Right hindlimb (tissue), 1 donor: ENCODE measurements around the gene ERO1B.

Experiments used
- DNase-seq: peaks from one replicate; pipeline ENCODE4 v3.0.0-alpha.2; 2018

ERO1B gene

DNA sequence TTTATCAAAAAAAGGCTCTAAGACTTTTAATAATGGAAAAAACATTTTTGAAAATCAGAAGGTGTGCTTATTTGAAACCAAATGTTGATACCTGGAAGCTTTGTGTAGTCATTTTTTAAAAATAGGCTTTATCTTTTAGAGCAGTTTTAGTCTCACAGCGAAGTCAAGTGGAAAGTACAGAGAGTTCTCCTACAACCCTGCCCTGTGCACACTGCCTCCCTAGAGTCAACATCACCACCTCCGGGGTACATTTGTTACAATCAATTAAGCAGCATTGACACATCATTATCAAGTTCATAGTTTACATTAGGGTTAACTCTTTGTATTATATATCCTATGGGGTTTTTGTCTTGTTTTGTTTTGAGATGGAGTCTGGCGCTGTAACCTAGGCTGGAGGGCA, 10.7 kb upstream of the ERO1B start:
- DNase-seq: no peak

DNA sequence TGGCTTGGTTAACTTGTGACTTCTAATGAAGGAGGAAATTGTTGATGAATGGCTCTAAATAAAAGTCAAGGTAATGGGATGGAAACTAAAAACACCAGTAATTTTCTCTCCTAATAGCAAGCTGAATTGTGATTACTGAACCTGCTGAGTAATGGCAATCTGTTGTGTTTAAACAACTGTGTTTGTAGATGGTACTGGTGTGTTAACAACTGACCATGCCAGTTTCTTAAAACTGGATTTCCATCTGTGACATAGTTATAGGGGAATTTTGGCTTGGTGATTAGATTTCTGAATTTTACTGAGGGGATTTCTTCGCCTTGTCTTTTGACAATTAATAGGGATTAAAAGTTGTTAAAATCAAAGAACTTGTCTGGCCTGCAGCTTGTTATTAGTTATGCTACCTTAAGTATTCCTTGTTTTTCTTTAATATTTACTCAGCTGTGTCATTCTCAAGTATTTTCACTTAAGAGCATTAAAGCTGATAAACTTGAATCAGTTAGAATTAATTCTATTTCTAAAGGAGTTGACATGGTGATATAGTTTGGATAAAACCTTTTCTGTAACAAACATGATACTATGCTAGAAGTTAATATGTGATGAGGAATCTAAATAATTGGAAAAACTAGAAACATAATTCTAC, 7.9 kb upstream of the ERO1B start:
- no peak for DNase-seq

- no peak for DNase-seq
Observed at GRCh38 chr1:236288620-236288976, 6.8 kb upstream of the ERO1B start.

GRCh38 chr1:236287757-236288619, 6.2 kb upstream of the ERO1B start:
- DNase-seq: no peak

- DNase-seq: no peak
Observed at GRCh38 chr1:236287356-236287755, 5.6 kb upstream of the ERO1B start.

DNA sequence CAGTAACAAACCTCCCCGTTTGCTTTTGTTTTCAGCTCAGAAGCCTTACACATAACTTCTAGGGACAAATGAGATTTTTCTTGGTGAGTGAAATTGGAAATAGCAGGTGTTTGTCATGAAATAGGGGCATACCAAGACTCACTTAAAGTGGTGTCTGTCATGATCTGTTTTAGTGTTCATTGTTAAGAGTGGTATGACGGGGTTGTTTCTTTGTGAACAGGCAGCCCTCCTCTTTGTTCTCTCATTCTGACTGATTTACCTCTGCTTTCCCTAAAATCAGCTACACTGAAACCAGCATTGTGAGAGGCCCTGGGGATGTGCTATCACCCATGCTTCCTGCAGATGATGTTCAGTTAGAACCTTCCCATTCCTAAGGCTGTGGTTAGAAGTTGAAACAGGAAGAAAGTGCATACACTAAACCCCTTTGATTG, 2.5 kb upstream of the ERO1B start:
- no peak for DNase-seq

DNA sequence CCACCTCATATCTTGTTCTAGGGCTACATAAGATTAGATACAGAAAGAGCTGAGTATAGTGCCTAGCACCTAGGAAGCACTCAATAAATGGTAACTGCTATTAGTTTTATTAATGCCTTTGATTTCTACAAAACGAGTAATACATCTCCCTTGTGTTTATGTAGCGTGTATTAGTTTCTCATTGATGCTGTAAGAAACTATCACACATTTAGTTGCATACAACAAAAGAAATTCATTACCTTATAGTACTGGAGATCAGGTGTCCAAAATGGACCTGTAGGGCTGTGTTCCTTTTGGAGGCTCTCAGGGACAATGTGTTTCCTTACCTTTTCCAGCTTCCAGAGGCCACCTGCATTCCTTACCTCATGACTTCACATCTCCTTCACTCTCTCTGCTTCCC, 961 bp upstream of the ERO1B start:
- no peak for DNase-seq

- no peak for DNase-seq
Observed at GRCh38 chr1:236282425-236282716, 613 bp upstream of the ERO1B start.

- DNase-seq: peak; percentile 65
Observed at GRCh38 chr1:236281198-236281653, 532 bp downstream of the ERO1B start.

DNA sequence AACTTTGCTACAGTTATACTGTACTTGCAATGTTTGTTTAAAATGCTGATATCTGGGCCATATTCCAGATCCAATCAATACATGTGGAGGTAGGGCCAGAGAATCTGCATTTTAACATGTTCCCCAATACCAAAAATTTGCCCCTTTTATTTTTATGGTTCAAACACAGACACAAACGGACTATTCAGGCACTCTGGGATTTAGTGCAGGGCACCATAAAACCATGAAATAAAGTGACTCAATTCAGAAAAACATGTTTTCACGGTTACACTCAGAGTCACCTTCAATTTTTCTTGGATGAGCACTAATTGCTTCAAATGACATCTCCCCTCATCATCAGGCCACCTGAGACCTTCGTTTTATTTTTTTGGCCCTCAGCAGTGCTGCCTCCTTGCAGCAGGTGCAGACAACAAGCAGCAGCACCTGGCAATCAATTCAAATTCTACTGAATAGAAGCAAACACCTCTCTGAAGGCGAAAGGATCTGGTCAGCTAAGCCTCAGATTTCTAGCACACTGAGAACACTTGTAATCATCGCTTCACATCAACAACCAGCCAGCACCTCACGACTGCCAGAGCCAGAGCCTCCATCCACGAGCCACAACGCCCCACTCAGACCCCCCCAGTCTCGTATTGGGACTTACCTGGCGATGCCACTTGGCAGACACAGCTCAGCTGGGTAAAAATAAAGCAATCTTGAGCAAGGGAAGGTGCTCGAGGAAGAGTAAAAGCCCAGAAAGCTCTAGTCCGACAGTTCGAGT, 1.1 kb downstream of the ERO1B start:
- peak; percentile 41 for DNase-seq

GRCh38 chr1:236275586-236275985, 6.2 kb downstream of the ERO1B start:
- no peak for DNase-seq

DNA sequence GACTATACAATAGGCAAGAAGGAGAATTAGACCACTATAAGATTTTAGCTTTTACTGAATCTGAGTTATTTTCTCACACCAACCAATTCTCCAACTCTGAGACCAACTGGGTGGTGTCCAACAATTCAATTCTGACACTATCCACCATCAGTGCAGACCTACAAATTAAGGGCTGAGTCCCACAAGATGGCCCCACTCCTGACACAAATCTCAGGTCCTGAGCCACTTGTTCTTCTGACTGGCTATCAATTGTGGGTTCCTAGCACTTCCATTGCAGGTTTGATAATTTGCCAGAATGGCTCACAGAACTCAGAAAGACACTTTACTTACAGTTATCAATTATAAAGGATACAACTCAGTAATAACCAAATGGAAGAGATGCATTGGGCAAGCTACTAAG, 6.7 kb downstream of the ERO1B start:
- no peak for DNase-seq

DNA sequence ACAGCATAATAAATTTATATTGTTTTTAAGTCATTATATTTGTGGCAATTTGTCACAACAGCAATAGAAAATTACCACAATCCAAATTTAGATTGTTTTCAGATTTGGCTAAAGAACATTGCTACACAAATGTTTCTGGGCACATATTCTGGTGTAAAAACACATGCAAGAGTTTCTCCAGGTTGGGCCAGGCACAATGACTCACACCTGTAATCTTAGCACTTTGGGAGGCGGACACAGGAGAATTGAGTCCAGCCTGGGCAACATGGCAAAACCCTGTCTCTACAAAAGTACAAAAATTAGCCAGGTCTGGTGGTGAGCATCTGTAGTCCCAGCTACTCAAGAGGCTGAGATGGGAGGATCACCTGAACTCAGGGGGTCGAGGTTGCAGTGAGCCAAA, 8.4 kb downstream of the ERO1B start:
- DNase-seq: no peak

DNA sequence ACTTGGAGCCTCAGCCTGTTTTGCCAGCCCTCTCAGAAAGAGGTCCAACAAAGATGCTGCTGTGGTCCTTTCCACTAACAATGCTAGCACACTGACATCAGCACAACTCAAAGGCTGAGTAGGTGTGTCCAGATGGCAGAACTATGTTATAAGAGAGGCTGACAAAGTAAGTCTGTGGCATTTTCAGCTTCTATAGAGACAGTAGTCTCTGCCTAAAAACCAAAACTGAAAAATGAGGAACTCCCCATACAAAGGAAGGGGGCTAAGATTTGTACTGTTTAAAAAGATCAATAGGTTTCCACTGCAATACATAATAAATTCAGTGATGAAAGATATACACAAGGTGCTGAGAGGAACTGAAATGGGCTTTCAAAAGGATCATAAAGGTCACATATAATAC, 12.3 kb downstream of the ERO1B start:
- DNase-seq: no peak

GRCh38 chr1:236261898-236262297, 19.9 kb downstream of the ERO1B start:
- DNase-seq: no peak

DNA sequence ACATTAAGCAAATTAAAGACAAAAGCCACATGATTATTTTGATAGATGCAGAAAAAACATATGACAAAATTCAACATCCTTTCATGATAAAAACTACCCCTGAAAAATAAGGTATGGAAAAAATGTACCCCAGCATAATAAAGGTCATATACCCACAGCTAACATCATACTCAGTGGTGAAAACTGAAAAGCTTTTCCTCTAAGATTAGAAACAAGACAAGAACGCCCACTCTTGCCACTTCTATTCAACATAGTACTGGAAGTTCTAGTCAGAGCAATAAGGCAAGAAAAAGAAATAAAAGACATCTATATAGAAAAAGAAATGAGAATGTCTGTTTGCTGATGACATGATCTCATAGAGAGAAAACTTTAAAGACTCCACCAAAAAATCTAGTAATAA, 20.7 kb downstream of the ERO1B start:
- no peak for DNase-seq

DNA sequence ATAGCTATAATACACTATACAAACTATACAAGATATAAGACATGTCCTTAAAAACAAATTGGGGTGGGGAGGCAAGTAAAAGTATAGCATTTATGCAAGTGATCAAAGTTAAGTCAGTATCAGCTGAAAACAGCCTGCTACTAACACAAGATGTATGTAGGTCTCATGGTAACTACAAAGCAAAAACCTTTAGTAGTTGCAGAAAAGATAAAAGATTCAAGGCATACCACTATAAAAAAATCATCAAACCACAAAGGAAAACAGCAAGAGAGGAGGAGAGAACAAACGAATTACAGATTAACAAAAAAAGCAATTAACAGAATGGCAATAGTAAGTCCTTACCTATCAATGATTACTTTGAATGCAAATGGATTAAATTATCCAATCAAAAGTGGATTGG, 22.7 kb downstream of the ERO1B start:
- DNase-seq: no peak

- no peak for DNase-seq
Observed at GRCh38 chr1:236258114-236258622, 23.6 kb downstream of the ERO1B start.

DNA sequence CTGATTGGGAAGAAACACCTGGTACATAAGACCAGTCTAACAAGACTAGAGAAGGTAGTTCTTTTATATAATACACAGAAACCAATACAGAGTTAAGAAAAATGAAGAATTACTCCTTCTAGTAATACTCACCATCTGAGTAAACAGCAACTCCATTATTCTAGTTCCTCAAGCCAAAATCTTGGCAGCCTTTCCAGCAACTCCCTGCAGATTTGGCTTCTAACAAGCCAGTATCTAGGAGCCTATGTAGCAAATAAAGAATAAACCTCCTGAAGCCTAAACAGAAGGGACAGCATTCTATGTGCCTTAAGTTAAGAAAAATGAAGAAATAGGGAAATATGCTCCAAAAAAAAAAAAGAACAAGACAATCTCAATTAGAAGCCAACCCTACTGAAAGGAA, 24.5 kb downstream of the ERO1B start:
- peak; percentile 20 for DNase-seq

- DNase-seq: no peak
Observed at GRCh38 chr1:236253918-236254637, 27.7 kb downstream of the ERO1B start.

DNA sequence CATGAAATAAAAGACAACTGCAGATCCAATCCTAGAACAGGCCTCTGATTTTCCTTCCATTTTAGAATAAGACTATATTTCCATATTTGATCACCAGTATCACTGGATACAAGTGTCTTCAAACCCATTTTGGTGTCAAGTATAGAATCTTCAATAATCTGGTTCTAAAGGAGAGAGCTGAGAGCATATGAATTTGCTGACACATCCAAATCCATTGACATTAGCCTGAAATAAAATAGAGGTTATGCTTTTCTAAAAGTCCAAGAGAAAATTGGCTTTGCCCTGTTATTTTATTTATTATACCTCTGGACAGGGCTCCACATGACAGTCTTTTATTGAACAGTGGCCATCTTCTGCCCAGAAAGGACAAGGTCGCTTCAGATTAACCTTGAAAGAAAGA, 28.6 kb downstream of the ERO1B start:
- DNase-seq: no peak

DNA sequence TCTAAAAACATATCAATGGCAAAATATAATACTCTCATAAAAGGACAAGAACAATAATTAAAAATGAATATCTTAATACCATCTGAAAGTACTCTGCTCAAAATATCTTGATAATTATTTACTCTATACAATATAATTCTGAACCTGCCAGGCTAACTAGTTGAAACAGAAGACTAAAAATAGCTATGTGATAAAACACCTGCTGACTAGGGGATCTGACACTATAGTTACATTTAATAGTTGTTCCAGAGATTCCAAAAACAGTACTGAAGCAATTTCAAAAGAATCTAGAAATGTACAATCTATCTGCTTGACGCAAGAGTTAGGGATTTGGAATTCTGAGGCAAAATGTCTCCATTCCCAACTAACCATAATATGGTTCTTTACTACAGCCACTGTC, 30.2 kb downstream of the ERO1B start:
- DNase-seq: no peak

DNA sequence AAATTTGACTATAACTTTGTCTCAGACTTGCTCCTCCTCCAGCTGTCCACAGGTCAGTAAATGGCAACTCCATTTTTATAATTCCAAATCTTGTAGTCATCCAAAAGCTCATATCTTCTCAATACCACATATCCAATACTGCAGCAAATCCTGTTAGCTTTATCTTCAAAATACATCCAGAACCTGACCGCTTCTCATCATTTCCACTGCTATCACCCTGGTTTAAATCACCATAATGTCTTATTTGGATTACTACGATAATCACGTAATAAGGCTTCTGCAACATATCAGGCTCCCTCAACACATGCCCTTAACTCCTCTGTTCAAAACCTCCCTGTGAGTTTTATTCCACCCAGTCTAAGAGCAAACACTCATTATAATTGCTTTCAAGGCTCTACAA, 34.5 kb downstream of the ERO1B start:
- DNase-seq: no peak
